Stimulated activated CD8-positive, alpha-beta memory T cell treated with anti-CD3 and anti-CD28 coated beads, Interleukin-12 subunit alpha, Interleukin-12 subunit beta, amount 100 ng/mL, for 1 hour (primary cell): ENCODE data around the gene CPS1.

Experiments used
- DNase-seq: peaks from one replicate; pipeline ENCODE4 v3.0.0-alpha.2; 2020; ENCODE audit warnings: low read depth

Gene CPS1

DNA sequence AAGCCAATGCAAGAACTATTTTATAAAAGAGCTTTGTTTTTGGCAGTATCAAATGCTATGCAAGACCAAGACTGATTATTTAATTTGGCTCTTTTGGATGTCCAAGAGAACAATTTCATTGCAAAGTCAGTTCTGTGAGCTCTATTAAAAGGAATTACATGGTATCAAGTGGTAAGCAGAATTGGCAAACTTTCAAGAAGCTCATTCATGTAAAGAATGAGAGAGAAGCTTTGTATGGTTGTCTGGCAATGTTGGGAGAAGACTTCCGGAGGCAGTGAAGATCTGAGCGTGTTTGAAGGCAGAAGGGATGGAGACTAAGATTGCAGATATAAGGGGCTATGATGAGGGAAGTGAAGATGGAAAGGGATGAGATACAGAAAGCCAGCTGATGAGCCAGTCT, 49.6 kb downstream of the CPS1 start:
- no peak for DNase-seq

DNA sequence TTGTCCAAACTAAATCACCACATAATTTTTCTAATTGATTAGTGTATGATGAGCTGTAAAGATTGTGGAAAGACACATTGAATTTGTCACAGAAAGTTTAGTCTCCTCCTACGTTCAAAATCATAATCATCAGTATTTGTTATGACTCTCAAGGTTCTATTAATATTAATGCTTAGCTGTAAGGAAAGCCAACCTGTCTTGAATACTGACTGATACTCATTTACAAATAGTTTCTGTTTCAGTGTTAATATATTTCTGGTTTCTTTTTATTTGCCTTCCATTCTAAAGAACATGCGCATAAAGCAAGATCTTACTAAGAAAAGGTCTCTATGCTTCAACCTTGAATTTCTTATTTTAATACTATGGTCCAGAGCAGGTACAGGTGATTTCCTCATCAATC, 55.1 kb downstream of the CPS1 start:
- no peak for DNase-seq

DNA sequence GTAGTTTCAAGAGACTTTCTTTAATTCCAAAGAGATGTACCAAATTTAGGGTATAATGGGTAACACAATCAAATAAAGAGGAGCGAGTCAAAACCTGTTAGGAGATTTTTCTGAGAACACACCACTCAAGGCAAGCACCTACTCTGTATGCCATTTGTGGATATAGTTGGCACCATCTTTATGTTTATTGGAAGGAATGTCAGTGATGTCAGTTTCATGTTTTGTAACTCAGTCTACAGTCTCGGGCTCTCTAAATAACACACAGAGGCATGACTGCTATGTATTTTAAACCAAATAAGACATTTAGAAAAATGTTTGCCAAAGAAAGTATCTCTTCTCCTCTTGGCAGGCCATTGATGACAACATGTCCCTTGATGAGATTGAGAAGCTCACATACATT, 59.7 kb downstream of the CPS1 start:
- no peak for DNase-seq

DNA sequence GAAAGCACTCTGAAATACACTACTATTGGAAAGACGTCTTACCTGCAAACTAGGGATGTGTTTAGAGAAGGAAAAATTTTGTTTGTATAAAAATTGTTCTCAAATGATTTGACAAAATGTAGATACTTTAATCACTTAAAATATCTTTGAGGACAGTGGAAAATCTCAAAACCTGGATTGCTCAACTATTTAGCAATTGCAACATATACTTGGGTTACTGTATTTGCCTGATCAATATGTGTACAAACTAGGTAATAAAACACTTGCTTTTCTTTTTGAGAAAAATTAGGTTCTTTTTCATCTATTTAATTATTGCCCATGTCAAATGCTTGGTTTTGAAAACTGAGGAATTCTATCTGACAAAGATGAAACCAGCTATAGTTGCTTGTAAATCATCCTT, 60.9 kb downstream of the CPS1 start:
- no peak for DNase-seq

DNA sequence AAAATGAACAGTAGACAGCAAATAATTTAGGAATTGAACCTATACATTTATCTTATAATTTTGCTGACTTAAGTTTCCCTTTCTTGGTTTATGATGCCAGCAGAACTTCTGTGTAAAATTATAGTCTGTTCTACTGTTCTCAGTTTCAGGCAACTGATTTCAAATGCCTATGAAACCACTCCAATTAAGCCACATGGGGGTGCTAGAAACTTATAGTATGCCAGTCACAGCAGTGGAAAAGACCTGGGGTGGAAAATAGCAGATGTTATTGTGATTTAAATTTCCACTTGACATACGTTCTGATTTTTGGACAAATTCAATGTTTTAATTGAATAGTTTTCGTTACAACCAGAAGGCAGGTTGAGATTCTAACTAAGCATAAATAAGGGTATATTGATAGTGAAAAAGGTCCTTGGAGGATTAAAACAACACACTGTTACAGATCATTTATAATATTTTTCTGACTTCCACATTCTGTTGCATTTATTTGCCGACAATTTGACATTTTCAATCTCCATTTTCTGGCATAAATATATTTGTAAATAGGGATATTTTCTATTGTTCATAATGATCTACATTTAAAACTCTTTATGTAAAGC, 61.4 kb downstream of the CPS1 start:
- DNase-seq = no peak

DNA sequence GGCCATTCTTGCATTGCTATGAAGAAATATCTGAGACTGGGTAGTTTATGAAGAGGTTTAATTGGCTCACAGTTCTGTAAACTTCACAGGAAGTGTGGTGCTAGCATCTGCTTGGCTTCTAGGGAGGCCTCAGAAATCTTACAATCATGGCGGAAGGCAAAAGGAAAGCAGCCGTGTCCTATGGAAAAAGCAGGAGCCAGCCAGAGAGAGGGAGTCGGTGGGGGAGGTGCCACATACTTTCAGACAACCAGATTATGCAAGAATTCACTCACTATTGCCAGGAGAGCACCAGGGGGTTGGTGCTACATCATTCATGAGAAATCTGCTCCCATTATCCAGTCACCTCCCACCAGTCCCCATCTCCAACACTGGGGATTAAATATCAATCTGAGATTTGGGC, 64.1 kb downstream of the CPS1 start:
- no peak for DNase-seq

DNA sequence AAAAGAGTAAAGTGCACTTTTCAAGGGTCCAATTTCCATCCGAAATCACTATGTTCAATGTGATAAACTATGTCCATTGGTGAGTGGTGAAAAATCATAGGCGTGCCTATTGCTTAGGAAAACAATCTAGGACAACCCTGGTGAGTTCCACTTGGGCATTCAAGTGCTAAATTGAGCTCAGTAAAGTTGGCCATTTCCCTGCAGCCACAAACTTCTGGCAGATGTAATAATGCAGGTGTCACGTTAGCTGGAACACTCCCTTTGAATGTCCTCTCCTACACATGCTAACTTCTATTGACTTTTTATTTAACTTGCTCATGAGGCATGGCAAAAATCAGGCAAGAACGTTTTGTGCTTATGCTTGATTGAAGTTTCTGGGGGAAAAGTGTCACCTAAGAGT, 67.1 kb downstream of the CPS1 start:
- DNase-seq = no peak

DNA sequence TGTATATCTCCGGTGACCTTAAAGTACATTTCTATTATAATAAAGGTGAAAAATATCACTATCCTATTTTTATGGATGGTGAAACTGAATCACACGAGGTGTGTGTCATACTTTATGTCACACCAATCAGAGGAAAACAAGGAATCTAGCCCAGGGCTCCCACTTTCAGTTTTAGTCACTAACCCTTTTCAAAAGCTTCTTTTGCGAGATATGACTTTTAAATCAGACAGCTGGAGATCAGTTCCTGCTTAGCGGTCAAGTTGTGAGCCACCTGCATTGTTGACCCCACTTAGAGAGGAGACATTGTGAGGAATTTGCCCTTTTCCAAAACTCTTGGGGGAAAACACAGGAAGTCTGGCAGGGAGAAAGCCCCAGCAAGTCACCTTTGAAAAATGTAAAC, 70.5 kb downstream of the CPS1 start:
- DNase-seq = no peak

DNA sequence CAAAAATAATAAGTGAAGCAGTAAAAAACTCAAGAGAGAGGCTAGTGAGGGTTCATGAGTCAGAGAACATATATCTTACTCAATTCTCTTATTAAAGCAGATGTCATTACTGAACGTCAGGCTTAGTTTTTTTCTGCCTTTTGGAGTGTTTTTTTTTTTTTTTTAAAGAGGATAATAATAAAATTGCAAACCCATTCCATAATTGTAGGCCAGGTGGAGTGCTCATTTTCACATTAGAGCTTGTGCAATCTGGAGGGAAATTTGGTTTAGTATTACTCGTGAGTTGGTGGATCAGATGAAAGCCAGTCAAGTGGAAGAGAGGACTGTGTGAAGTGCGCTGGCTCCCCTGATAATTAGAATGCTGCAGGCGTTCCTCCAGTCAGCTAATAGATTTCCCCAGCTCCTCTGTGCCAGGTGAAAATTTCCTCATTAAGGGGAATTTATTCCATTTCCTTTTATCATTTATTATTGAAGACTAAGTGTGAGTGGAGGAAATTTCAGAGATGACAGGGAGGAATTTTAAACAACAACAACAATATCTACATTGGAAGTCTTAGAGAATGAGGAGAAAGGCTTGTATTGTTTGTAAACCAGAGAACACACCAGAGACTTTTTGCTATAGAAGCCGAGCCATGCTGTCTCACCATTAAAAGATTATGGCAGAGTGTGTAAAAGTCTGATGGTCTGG, 74.6 kb downstream of the CPS1 start:
- DNase-seq = no peak

DNA sequence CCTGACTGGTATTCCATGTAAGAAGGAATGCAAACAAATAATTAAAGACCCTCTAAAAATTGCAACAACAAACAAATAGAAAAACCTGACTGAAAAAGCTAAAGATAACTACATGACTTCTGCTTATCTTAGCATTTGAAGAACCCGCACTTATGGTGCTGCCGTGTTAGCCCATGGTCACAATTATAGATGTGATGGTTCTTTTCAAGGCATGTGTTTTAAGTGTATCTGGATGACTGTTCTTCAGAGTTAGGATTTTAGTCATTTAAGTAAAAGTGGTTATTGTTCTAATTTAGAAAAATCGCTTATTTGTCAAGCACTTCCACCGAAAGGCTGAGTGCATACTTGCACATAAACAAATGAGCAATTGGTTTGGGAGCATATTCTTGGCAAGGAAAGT, 77.3 kb downstream of the CPS1 start:
- DNase-seq = no peak

DNA sequence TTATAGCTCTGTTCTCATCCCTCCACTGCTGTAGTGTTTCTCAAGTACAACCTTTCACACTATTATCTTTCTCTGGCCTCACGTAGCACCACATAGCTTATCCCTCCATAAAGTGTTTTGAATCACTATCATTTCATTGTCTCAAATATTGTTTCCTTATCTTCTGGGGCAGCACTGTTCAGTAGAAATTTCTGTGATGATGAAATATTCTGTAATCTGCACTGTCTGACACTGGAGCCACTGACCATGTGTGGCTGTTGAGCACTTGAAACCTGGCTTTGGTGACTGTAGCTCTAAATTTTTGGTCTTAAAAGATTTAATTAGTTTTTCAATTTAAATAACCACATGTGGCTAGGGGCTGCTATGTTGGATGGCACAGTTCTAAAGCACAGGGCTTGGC, 78.9 kb downstream of the CPS1 start:
- no peak for DNase-seq

DNA sequence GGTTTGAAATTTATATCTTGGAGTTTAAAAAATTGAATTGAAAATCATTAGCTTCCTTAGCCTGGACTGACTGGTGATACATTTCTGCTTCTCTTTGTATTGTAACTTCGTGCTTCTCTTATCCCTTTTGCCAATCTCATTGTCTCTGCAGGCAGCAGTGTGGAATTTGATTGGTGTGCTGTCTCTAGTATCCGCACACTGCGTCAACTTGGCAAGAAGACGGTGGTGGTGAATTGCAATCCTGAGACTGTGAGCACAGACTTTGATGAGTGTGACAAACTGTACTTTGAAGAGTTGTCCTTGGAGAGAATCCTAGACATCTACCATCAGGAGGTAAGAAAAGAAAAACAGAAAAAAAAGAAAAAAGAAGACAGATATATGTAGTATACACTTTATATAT, 85.9 kb downstream of the CPS1 start:
- no peak for DNase-seq

DNA sequence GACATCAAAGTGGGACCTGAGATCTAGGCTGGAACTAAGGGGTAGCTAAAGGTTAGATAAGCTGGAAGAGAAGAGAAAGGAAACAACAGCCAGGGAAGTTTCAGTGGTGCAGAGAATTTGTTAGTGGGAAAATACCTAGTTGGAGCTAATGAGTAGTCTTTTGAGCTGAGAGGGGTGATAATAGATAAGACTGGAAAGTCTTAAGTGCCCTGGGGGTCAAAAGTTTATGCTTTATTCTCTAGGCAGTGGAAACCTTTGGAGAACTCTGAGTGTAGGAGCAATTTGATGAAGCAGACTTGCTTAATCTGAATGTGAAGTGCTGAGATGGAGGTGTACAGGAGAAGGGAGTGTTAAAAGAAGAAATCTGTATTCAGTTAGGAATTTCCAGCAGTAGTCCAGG, 90.8 kb downstream of the CPS1 start:
- no peak for DNase-seq

DNA sequence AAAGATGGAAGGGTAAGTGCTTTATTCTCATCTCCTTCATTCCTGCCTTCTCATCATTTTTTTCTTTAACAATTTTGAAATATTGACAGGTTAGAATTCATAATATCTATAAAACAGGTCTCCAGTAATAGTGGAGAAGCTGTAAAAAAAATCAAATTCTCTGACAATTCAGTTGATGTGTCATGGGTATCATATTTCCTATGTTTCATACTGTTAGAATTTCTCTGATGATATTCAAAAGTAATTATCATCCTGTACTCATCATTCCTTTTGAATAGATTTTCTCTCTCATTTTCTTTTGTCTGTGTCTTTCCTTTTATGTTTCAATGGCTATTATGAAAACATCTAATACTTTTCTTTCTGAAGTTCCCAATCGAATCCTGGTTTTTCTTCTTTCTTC, 97.7 kb downstream of the CPS1 start:
- no peak for DNase-seq

DNA sequence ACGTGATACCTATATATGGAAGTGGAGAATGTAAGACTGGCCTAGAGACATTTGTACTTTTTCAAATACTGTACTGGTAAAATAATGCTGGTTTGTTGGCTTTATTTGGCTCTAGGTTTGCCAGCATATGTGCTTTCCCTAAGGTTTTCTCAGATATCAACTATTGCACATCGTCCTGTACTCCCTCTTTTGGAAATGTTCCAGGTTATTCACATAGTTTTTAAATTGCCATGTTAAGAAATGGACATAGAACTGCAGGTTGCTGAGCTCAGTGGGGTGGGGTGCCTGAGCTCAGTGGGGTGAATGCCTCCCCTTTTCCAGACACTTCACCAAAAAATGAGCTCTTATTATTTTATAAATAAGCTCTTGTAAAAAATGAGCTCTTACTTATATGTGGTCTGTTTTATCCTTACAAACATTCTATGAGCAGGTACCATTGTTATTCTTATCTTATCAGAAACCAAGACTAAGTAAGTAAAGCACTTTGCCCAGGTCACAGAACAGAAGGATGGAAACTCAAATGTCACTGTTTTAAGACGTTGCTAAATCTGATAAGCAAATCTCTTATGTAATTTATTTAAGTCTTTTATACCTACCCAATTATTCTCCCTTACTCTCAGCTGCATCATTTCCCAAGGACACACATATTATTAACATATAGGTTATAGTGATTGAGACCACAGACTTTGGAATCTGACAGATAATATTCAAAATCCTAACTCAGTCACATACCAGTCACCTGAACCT, 99.0 kb downstream of the CPS1 start:
- no peak for DNase-seq

DNA sequence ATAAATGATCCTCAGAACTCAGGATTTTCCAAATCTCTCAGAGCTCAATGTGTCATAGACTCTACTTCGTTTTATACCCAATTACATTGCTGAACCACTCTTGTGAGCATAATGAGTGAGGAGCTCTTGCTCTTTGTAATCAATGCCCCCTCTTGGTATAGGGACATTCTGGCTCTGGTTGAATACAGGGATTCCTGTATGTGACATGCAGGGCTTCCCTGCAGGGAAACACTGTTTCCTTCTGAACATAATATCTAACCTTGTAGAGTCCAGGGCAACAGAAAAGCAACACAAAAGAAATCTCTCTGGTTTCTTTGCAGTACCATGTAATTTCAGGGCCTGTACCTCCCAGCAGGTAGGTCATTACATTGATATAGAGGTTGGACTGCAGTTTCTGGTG, 101.5 kb downstream of the CPS1 start:
- no peak for DNase-seq

DNA sequence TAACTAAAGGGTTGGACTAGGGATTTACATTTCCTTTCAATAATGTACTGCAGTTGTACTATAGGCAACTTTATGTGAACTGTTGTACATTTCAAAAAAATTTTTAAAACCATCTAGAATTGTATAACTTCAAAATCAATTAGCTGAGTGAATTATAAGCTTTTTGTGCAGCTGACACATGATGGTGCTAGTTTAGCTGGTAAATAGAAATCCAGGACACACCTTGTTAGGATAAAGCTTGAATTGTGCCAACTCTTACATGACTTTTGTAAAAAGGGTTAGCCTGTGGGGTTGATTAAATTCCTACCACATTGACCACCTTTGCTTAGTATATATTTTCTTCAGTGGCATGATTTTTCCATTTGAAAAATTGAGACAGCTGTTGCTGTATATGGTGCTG, 104.4 kb downstream of the CPS1 start:
- DNase-seq = no peak

DNA sequence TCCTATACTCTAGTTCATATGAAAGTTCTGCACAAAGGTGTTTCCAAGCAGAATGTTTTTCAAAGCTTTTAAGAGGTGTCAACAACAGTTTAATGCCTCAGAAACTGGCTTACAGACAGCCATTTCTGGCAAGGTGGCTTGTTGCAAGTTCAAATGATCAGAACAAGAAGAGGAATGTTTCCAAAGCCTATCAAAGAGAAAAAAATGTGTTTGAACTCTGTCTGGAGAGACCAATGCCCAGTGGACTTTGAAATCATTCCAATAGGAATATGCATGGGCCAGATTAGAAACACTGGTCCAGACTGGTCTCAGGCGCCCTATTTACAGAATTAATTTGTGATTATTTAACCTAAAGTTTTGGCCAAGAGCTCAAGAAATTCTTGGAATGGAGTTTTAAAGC, 106.2 kb downstream of the CPS1 start:
- no peak for DNase-seq

DNA sequence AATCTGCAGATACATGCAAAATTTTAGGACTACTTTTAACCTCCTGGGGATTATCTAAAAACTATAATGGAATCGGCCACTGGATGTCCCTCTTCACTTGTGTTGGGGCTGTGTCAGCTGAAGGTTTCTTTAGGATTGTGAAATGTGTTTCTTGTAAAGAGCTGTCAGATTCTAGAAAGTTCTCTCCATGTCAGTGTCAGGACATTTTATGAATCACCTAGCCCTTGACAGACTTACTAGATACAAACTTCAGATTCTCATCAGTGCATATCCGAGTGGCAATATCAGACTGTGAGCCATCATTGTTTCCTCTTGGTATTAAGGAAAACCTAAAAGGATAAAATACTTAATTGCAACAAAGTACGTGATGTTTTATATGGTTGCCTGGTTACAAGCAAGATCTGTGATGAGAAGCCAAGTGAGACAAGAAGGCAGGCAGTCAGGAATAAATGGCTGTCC, 107.3 kb downstream of the CPS1 start:
- no peak for DNase-seq

DNA sequence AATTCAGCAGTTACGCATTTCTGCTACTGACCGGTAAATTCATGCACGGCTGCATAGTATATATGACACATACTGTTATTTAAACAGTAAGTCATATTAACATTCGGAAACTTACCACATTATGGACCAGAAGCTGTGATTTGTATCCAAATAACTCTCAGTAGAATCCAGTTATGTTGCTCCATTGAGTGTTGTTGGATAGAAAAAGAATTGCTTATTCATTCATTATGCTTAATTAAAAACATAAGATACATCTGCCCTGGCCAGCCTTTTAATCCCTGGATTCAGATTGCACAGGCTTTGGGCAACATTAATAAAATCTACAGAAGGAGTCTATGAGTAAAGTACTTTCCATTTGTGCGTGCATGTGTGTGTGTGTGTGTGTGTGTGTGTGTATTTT, 111.3 kb downstream of the CPS1 start:
- no peak for DNase-seq

DNA sequence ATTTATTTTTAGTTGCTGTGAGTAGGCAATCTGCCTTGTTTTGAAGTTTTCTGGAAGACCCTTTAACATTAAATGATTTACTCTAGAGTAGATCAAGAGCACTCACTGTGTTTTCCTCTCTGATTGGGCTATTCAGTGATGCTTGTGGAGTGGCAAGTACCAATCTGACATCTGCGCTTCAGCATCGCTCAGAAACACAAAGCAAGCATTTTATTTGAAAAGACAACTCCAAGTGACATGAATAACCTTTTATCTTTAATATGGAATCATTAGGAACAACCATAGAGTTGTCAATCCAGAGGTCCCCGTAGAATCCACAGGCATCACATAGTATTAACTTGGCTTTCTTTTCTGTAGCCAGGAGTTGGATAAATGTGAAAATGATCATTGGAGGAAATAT, 114.7 kb downstream of the CPS1 start:
- DNase-seq = no peak

DNA sequence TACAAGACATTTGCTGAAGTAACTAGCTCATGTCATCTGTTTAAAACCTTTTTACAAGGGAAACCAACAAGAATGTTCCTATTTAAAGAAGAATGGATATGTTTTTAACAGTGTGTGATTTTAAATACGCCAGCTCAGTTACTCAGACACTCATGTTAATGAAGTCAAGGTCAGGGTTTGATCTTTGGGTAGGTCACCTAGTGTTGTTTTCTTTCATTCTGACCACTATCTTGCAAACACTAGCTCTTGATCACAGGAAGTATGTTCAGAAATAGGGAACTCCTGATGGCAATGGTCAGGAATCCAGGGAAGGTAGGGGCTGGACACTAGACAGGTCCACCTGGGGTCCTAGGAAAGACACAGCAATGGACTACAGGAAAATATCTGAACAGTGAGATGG, 116.7 kb downstream of the CPS1 start:
- DNase-seq = no peak

DNA sequence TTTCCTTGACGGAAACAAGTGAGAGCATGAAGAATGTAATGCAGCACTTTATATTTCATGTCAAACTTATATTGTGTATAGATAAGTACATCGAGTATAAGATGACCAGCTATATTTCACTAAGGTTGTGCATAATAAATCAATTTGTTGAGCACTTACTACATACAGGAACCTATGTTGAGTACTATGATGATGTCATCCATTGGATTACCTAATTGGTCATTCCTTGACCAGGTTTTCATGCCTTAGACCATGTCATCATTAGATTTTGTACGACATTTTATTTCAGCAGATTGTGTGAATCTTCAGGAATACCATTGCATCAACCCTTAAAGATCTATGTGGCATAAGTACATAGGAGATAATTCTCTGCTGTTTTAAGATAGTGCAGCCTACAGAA, 119.7 kb downstream of the CPS1 start:
- DNase-seq = no peak

DNA sequence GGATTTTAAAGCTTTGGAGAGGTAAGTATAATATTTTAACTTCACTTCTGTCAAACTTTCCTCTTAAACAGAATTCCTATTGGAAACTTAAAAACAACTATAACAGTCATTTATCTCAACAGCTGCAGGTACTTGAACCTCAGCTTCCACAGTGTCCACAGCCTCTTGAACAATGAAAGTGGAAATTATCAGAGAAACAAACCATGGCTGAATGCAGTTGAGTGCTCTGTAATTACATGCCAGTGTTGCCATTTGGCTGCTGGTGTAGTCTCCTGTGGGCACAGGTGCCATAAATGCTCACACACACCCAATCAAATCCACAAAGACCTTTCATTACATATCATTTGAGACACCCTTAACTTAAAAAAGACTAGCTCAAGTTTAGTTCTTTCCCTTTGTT, 125.1 kb downstream of the CPS1 start:
- DNase-seq = no peak
